Kidney (tissue), 14 donors: ENCODE measurements around the gene RIPK1. TPM values are rescaled to one million over a fixed set of nuclear protein-coding genes. Genes with fewer than 3 reads are reported as not detected.

Experiments
- DNase-seq, 5 donors: peaks; one replicate each; pipeline ENCODE4 v3.0.0-alpha.2; 2013 to 2020
- FAIRE-seq: peaks from 2 replicates; lab custom pipeline; 2012; peaks lifted over from hg19 to GRCh38; lab: Jason Lieb, UNC
- H3K27ac ChIP-seq, 2 donors: one replicate each; pipeline ENCODE4 v1.7.0; 2013; ENCODE audit warnings: low read depth in 2 of 2, low read length in 2 of 2, inconsistent platforms in 1 of 2
- H3K27me3 ChIP-seq: one replicate; pipeline ENCODE4 v1.7.1; 2013; ENCODE audit warnings: low read length, inconsistent platforms; ENCODE audit not compliant: control insufficient read depth, insufficient read depth
- H3K36me3 ChIP-seq, 3 donors: one replicate each; pipeline versions ENCODE4 v1.7.0 to v1.7.1; 2013; ENCODE audit warnings: low read length in 3 of 3, control low read depth in 1 of 3, inconsistent platforms in 1 of 3; ENCODE audit not compliant: insufficient read depth in 3 of 3, control insufficient read depth in 2 of 3
- H3K4me1 ChIP-seq, 3 donors: one replicate each; pipeline versions ENCODE4 v1.7.0 to v1.7.1; 2013; ENCODE audit warnings: low read length in 3 of 3, inconsistent platforms in 1 of 3, low read depth in 1 of 3; ENCODE audit not compliant: control insufficient read depth in 2 of 3, insufficient read depth in 2 of 3
- H3K4me3 ChIP-seq, 3 donors: one replicate each; pipeline versions ENCODE4 v1.7.0 to v1.8.1; 2013; ENCODE audit warnings: low read length in 3 of 3, control low read depth in 1 of 3, inconsistent platforms in 1 of 3
- H3K9ac ChIP-seq, 3 donors: one replicate each; pipeline versions ENCODE4 v1.7.0 to v1.7.1; 2013; ENCODE audit warnings: low read length in 3 of 3, control low read depth in 1 of 3, inconsistent platforms in 1 of 3
- H3K9me3 ChIP-seq, 3 donors: one replicate each; pipeline versions ENCODE4 v1.7.0 to v1.7.1; 2013; ENCODE audit warnings: low read length in 3 of 3, control low read depth in 1 of 3, inconsistent platforms in 1 of 3; ENCODE audit not compliant: control insufficient read depth in 2 of 3, insufficient read depth in 1 of 3
- CTCF ChIP-seq: IDR thresholded peaks from 3 replicates; pipeline ENCODE4 v1.5.1; 2012; ENCODE audit warnings: mild to moderate bottlenecking, moderate library complexity, borderline replicate concordance; ENCODE audit not compliant: insufficient read depth; ENCODE audit errors: extremely low read depth
- intact Hi-C: fragments of 100-400 bp; cut with DNase I; formaldehyde crosslinking; loops from one replicate; pipeline ENCODE4 v1.11.1; 2022
- polyA plus RNA-seq: library from polyadenylated mRNA; stranded (reverse); fragments of 350-450 nt; fragmentation: Illumina TruSeq; extraction: RNeasy Lipid Tissue Mini Kit (QIAGEN cat#74804); gene quantifications from one replicate; pipeline ENCODE4 v1.2.3, GENCODE V29; 2014; ENCODE audit warnings: low read depth, low replicate concordance; ENCODE audit not compliant: insufficient read depth
- total RNA-seq: library from RNA; stranded (reverse); fragmentation: NEBNext Ultra II Directional; extraction: Animal tissue kit (Norgen Biotek cat#: 25700); gene quantifications from one replicate; pipeline ENCODE4 v1.2.1, GENCODE V29; 2021
- donor health status: control.
- donor health status: control.
- donor health status: control.
- donor health status: control.
- donor health status: control.
- donor health status: DM: yes; HTN: yes; CAD: no.
- donor health status: Normal renal cell carcinoma (clear cell type).

Gene RIPK1
- total and polyA plus RNA-seq, 2 donors from 2014 or later, result 14.7 to 30.4 TPM

DNA sequence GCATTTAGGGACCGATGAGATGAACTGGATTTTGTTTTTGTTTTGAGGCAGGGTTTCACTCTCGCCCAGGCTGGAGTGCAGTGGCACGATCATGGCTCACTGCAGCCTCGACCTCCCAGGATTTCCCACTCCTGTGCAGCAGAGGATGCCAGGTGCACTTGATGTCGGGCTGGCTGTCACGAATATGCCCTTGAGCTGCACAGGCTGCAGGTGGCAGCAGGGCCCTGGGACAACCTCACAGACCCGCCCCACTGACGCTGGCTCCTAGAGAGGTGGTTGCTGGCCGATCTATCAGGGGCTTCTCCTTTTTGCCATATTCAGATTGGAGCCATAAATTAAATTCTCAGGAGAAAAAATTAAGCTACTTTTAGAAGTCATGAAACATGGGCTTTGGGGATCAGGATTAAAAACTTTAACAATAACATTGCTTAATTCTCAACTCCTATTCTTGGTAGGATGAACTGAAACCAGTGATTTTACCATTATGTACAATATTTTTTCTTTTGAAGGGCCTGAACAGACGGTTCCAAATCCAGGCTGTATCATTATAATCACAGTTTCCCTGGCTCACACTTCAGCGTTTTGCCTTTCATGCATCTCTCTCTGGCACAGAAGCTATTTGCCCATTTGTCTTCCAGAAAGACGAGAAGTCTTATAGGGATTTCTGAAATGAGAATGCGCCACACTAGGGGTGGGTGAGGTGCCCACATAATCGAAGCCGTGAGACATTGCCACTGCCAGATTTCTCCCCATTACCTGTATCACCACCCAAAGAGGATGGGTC lies 36.2 kb upstream of the RIPK1 start:
- H3K9me3 ChIP-seq, result no peaks in the 10 kb centered on the region
- no peak for DNase-seq
- no peak for TF ChIP-seq CTCF
- intact Hi-C loops, result no loop called here
- FAIRE-seq, result no peak
- no peaks in the 10 kb centered on the region for H3K4me1 ChIP-seq
- H3K36me3 ChIP-seq, result no peaks in the 10 kb centered on the region
- H3K27ac ChIP-seq, result no peak overlapping the region
- no peaks in the 10 kb centered on the region for H3K27me3 ChIP-seq
- H3K9ac ChIP-seq, result no peak overlapping the region
- no peak overlapping the region for H3K4me3 ChIP-seq

DNA sequence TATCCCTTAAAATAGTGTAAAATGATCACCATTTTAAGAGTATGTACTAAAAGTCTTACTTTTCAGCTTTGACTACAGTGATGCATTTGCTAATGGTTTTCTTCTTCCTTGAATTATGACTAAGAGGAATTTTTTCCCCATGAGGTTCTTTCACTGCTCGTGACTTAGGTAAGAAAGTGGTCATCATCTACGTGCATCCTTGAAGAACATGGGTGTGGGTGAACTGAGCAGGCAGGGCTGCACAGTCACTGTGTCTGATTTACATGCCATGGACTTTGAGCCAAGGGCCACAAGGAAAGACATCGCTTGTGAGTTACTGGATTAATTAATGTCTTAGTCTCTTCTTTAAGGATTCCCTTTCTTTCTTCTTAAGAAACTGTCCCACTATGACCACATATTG lies 35.3 kb upstream of the RIPK1 start:
- peak in 1 of 5 donors; percentile 7 for DNase-seq
- H3K9me3 ChIP-seq, result no peaks in the 10 kb centered on the region
- TF ChIP-seq CTCF, result no peak
- no peaks in the 10 kb centered on the region for H3K4me1 ChIP-seq
- no peaks in the 10 kb centered on the region for H3K27me3 ChIP-seq
- H3K9ac ChIP-seq, result no peak overlapping the region
- H3K36me3 ChIP-seq, result no peaks in the 10 kb centered on the region
- H3K4me3 ChIP-seq, result no peak overlapping the region
- FAIRE-seq, result no peak
- H3K27ac ChIP-seq, result no peak overlapping the region
- intact Hi-C loops, result no loop called here

DNA sequence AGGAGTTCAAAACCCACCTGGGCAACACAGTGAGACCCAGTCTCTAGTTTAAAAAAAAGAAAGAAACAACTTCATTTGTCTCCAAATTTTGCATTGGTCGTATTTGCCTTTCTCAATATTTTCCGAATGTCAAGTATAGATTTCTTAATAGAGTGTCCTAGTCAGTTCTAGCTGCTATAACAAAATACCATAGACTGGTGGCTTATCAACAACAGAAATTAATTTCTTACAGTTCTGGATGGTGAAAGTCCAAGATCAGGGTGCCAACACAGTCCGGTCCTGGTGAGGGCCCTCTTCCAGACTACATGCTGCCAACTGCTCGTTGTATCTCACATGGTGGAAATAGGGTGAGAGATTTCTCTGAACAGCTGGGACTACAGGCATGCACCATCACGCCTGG lies 34.6 kb upstream of the RIPK1 start:
- Histone ChIP-seq H3K9ac (no peak overlapping the region), H3K36me3 (no peaks in the 10 kb centered on the region), H3K4me1 (no peaks in the 10 kb centered on the region), H3K9me3 (no peaks in the 10 kb centered on the region), H3K27ac (no peak overlapping the region), H3K4me3 (no peak overlapping the region), H3K27me3 (no peaks in the 10 kb centered on the region)
- DNase-seq, result no peak
- intact Hi-C loops, result no loop called here
- FAIRE-seq, result no peak
- TF ChIP-seq CTCF, result no peak
